ENCODE data around the gene UCKL1.

The UCKL1 gene

DNA sequence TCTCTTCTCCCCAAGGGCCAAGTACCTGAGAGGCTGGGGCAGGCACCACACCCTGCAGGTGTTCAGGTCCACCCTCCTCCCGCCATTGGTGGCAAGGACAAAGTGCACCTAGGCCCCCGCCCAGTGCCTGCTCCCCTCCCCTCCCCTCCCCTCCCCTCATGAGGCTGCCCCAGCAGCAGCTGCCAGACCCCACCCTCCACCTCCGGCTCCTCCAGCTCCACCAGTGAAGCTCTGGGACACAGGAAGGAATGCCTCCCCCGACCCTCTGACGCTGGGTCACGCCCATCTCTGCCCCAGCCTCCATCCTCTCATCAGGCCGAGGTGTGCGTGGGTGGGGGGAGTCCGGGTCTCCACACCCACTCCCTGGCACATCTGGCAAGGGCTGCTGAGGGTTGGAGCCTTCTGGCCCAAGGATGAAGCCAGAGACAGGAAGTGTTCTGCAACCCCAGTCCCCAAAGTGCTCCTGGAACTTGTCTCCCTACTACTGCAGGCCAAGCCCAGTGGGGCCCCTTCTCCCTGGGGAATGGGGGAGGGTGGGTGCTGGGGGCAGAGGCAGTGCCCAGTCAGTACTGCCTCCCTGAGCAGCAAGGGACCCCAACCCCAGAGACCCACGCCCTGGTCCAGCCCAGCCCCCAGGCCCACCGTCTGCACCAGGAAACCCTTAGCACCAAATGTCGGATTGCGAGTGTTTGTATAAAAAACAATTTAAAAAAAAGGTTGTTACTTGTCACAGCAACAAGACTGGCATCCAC lies 1.6 kb upstream of the UCKL1 start:
- TF ChIP-seq, protein P1, sequence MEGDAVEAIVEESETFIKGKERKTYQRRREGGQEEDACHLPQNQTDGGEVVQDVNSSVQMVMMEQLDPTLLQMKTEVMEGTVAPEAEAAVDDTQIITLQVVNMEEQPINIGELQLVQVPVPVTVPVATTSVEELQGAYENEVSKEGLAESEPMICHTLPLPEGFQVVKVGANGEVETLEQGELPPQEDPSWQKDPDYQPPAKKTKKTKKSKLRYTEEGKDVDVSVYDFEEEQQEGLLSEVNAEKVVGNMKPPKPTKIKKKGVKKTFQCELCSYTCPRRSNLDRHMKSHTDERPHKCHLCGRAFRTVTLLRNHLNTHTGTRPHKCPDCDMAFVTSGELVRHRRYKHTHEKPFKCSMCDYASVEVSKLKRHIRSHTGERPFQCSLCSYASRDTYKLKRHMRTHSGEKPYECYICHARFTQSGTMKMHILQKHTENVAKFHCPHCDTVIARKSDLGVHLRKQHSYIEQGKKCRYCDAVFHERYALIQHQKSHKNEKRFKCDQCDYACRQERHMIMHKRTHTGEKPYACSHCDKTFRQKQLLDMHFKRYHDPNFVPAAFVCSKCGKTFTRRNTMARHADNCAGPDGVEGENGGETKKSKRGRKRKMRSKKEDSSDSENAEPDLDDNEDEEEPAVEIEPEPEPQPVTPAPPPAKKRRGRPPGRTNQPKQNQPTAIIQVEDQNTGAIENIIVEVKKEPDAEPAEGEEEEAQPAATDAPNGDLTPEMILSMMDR (IDR thresholded peaks at IDR 0.05; ENCODE audit: low read depth, low read length): no peak
- DNase-seq (ENCODE audit: low read depth in 2 of 2): peak in 1 of 2 donors; percentile 64
- H3K4me3 ChIP-seq (replicated peaks in 1 of 2; ENCODE audit: low read depth in 2 of 2, low read length in 2 of 2): no peak overlapping the region

- H3K4me3 ChIP-seq (replicated peaks in 1 of 2; ENCODE audit: low read depth in 2 of 2, low read length in 2 of 2): peak overlapping the region; percentile 47 to 51
- DNase-seq (ENCODE audit: low read depth in 2 of 2): peak; percentile 59 to 75
- TF ChIP-seq, protein P1 (IDR thresholded peaks at IDR 0.05; ENCODE audit: low read depth, low read length): peak; percentile 22
These were observed 931 bp upstream of the UCKL1 start for GRCh38 chr20:63957004-63957689.

- peak overlapping the region; percentile 47 to 51 for H3K4me3 ChIP-seq (replicated peaks in 1 of 2; ENCODE audit: low read depth in 2 of 2, low read length in 2 of 2)
- TF ChIP-seq, protein P1 (IDR thresholded peaks at IDR 0.05; ENCODE audit: low read depth, low read length): no peak
- DNase-seq (ENCODE audit: low read depth in 2 of 2): no peak
These were observed 418 bp upstream of the UCKL1 start for GRCh38 chr20:63956664-63957003.

DNA sequence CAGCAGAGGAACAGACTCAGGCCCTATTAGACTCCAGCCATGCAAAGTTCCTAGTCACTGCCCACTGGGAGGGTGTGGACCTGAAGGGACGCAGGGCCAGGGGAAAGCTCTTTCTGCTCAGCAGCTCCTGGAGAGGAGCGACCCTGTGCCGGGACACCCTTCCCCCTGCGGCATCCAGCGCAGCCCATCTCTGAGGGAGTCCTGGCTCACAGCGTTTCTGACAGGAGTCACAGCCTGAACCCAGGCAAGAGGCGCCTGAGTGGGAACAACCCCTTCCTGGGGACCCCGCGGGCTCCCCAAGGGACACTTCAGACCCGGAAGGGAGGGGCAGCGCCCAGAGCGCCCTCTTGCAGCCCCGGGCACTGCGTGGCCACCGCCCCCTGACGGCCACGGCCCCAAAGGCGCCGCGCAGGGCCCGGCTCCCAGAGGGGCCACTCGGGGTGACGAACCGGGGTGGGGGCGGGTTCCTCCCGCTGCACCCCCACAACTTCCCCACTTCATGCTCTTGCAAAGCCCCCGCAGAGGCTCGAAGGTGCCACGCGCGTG lies 862 bp downstream of the UCKL1 start:
- TF ChIP-seq, protein P1 (IDR thresholded peaks at IDR 0.05; ENCODE audit: low read depth, low read length): peak; percentile 13
- H3K4me3 ChIP-seq (replicated peaks in 1 of 2; ENCODE audit: low read depth in 2 of 2, low read length in 2 of 2): peak overlapping the region; percentile 85 to 88
- DNase-seq (ENCODE audit: low read depth in 2 of 2): peak; percentile 31 to 33

- no peak for DNase-seq (ENCODE audit: low read depth in 2 of 2)
- no peak overlapping the region for H3K4me3 ChIP-seq (replicated peaks in 1 of 2; ENCODE audit: low read depth in 2 of 2, low read length in 2 of 2)
- TF ChIP-seq, protein P1 (IDR thresholded peaks at IDR 0.05; ENCODE audit: low read depth, low read length): no peak
These were observed 2.3 kb downstream of the UCKL1 start for GRCh38 chr20:63953764-63954429.

DNA sequence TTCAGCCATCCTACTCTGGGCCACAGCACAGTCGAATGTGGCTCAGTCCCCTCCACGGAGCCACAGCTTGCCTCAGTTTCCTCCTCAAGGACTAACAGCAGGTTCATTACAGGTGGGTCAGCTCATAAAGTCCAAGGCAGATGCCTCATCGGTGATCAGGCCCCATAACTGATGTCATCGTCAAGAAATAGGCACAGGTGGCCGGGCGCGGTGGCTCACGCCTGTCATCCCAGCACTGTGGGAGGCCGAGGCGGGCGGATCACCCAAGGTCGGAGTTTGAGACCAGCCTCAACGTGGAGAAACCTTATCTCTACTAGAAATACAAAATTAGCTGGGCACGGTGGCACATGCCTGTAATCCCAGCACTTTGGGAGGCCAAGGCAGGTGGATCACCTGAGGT lies 3.4 kb downstream of the UCKL1 start:
- TF ChIP-seq, protein P1 (IDR thresholded peaks at IDR 0.05; ENCODE audit: low read depth, low read length): no peak

More for the DNA sequence above, 3.4 kb downstream of the UCKL1 start:
- H3K4me3 ChIP-seq (replicated peaks in 1 of 2; ENCODE audit: low read depth in 2 of 2, low read length in 2 of 2): no peak overlapping the region
- no peak for DNase-seq (ENCODE audit: low read depth in 2 of 2)
